GM18517 (cell line): Measurements from ENCODE around the gene PAFAH1B1.
"Not testable (repeated sequence)": the region's sequence is repeated elsewhere in the genome, so short reads cannot be mapped to it uniquely, and the experiment has no call there.

Experiments used
- ATAC-seq: cut with Tn5 transposase; IDR thresholded peaks from one replicate; pipeline ENCODE4 v1.9.1; 2021; ENCODE audit warnings: mild to moderate bottlenecking, moderate library complexity; ENCODE audit not compliant: unreplicated experiment

PAFAH1B1 gene

DNA sequence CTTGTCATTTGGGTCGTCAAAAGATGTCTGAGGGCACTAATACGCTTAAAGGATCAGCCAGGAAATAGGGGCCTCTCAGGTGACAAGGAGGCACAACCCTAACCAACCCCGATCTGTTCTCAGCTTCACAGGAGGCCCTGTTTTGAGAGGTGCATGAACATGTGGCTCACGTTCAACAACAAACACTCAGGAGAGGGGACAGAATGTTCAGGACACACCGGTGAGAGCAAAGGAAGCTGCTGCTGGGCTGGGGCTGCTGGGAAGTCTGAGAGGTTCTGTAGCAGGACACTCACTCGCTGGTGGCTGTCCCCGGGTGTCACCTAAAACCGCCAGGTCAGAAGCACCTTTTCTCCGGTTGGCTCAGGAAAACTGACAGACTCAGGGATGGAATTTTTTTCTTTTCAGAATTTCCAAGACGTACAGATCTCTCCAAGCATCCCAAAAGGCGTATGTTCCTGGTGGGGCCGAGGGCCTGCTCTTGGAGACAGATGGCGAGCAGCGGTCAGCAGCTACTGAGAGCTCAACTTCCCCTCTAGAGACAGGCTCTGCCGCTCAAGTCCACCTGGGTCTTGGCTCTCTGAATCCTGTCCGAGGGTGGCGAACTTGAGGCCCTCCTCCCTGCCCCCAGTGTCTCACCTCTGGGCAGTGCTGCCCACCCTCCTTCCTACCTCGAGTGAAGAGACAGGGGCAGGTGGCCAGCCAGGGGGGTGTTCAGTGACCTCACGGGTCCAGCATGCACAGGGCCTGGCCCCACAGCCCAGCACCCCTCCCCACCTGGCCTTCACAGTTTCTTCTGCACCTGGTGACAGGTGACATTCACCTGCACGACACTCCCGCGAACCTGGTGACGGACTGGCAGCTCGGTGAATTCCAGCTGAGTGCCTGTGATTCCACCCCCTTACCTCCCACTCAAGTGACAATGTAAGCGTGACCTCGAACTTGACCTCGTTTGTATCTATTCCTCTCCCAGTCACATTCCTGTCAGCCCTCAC lies 95.2 kb downstream of the PAFAH1B1 start:
- ATAC-seq = no peak

DNA sequence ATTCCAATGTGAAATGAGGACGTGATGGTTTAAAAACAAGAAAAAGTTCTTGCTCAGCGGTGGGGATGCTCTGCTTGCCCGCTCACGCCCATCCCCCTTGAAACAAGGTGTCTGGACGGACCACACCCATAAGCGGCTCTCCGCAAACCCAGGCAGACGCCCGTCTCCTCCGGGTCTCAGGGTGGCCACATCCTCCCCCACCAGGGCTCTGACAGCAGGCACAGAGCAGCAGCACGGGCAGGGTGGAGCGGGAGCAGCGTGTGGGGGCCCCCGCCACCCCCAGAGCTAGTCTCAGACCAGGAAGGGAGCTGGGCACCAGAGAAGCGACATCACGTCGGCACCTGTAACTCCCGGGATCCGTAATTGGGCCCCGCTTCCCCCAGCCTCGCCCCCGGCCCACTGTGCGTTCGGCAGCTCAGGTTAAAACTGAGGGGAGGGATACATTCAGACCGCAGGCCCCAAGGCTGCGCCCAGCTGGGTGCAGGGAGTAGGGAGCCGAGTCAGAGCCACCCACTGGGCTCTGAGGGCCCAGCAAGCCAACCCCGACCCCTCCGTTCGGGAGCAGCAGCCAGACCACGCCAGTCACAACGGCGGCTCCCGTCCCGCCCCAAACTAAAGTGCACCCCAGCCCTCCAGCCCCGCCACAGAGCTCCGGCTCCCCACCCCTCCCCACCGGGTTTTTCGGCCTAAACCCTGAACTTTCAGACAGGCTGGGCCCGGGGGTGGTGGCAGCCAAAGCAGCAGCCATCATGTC lies 96.1 kb downstream of the PAFAH1B1 start:
- ATAC-seq = no peak

DNA sequence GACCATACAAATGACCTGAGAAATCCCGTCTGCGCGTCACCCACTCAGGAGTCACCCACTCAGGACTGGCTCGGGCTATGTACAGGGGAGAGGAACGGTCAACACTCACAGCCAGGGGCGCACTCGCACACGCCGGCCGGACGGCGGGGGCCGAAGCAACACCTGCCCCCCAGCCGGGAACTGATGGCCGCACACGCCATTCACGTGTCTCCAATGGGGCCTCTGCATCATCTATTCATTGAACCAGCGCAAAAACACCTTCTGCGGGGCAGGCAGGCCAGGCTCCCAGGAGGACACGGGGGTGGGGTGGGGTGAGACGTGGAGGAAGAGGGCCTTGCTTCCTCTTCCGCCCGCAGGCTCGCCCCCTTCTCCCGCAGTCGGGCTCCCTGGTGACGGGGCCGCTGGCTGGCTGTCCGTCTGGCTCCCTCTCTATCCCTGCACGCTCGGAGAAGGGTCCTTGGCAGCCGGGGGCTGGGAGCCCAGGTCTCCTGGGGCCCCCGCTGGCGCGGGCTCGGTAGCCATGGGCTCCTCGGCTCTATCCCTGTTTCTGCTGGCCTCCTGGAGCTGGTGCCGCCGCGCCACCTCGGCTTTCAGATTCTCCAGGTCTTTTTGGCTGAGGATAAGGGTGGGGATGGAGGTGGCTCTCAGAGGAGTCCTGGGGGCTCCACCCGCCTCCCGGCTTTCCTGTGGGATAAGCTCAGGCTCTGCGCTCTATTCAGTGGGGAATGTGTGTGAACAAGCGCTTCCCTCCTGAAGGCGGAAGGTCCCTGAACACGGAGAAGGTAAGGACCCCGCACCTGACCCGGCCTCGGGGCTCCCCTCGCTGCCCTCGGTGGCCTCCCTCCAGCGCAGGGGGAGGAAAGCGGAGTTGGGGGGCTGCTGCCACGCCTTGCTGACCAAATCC lies 97.0 kb downstream of the PAFAH1B1 start:
- ATAC-seq = no peak

DNA sequence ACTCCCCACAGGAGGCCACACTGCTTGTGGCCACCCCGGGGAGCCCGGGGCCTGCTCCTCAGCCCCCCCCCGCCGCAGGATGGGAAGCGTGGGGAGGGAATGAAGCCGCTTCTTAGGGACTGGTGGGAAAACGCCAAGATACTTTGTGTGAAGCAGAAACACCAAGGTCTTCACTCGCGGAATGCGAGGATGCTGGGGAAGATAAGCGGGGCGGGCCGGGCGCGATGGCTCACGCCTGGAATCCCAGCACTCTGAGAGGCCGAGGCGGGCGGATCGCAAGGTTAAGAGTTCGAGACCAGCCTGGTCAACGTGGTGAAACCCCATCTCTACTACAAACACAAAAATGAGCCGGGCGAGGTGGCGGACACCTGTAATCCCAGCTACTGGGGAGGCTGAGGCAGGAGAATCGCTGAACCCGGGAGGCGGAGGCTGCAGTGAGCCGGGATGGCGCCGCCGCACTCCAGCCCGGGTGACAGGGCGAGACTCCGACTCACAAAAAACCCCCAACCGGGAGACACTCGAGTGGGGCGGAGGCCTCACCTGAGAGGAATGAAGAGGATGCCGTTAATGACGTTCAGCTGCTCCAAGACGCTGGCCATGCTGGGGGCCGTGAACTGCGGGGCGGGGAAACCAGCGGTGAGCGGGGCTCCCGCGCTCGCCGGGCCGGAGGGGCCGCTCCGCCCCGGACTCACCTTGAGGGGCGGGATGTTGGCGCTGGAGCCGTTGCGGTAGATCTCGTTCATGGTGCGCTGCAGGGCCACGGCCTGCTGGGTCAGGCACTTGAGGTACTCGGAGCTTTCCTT lies 97.8 kb downstream of the PAFAH1B1 start:
- ATAC-seq = no peak

DNA sequence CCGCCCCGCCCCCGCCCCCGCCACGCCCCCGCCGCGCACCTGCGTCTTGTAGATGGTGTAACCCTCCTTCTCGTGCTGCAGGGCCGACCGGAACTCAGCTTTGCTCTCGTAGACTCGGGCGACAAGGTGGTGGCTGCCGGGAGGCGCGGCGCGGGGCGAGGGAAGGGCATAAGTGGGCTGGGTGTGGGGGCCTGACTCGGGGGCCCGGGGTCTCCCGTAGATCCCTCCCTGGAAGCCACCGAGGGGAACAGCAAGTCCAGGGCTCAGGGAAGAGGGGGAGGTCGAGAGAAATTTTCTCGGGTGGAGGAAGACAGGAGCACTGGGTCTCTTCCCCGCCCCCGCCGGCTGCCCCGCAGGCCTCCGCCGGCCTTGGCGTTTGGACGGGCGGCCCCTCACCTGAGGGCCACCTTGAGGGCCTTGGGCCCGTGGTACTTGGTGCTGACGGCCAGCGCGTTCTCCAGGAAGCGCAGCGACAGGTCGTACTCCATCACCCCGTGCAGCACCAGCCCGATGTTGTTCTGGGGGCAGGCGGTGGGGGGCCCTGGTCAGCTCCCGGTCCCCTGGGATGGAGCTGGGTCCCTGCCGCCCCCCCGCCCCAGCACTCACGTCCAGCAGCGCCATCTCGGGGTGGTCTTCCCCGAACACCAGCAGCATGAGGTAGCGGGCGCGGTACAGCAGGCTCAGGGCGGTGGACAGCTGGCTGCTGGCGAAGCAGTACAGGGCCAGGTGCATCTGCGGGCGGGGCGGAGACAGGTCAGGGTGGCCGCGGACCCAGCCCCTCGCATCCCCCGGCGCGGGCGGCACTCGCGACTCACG lies 98.7 kb downstream of the PAFAH1B1 start:
- ATAC-seq = no peak

DNA sequence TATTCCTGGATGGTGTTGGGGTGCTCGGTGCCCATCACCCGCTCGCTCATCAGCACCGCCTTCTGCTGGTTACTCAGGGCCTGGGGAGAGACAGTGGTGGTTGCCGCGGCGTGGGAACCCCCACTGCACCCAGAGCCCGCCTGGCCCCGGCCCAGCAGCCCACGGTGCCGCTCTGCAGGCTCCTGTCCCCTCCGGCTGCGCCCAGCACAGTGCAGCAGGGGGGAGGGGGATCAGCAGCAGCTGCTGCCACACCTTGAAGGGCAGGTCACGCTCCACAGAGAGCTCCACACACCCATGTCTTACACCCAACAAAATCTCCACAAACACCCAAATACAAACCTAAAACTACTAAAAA lies 99.3 kb downstream of the PAFAH1B1 start:
- no peak for ATAC-seq

DNA sequence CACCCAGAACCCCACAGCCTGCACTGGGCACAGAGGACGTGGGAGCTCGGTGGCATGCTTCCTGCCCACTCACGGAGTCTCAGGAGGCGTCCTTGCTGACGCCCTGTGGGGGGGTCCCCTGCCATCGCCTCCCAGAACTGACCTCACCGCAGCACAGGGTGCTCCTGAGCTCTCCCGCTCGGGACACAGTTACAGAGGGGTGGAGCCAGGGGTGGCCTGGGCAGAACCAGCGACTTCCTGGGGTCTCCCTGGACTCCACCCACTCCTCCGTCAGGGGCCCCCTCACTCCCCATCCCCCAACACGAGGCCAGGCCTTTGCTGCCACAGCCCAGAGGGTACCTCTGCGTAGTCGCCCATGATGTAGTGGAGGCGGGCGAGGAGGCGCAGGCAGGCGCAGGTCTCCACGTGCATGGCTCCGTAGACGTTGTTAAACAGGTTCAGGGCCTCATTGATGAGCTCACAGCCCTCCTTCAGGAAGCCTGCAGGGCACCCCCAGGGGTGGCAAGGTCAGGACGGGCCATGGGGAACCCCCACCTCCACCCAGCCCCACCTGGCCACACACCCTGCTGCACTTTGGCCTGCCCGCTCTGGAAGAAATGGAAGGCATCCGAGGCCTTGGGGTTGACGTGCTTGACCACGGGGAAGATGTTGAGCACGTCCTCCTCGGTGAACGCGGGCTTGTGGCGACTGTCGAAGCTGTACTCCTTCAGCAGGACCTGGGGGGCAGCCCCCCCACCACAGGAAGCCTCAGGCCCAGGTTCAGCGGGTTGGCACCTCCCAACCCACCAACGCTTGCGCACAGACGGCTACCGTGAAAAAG lies 100.3 kb downstream of the PAFAH1B1 start:
- ATAC-seq = no peak

DNA sequence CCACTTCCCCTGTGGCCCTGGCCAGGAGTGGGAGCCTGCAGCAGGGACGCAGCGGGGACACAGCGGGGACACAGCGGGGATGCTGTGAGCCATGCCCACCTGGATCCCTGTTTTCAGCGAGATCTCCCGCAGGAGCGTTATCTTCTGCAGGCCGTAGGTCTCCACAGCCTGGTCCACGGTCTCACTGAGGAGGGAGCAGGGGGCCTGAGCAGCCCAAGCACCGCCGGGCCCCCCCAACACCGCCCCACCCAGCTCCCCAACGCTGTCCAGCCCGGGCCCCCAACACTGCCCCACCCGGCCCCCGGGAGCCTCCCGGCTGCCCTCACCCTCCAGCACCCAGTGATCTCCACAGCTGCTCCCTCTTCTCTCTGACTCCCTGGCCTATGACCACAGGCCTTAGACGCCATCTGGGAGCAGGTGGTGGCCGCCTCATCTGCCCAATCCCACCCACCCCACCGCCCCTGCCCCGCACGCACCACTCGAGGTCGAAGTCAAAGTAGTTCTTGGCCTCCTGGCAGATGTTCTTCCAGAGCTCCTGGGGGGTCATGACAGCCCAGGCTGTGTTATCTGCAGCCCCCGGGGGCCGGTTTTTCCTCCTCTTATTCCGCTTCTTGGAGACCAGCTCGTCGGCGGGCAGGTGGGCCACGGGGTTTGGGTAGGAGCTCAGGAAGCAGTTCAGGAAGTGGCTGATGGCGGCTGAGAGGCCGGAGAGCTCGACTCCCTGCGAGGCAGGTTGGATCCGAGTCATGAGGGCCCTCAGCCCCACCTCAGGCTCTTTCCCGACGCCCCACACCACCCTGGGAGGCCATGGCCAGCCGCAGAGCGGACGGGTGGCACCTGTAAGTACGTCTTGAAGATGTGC lies 101.2 kb downstream of the PAFAH1B1 start:
- no peak for ATAC-seq

DNA sequence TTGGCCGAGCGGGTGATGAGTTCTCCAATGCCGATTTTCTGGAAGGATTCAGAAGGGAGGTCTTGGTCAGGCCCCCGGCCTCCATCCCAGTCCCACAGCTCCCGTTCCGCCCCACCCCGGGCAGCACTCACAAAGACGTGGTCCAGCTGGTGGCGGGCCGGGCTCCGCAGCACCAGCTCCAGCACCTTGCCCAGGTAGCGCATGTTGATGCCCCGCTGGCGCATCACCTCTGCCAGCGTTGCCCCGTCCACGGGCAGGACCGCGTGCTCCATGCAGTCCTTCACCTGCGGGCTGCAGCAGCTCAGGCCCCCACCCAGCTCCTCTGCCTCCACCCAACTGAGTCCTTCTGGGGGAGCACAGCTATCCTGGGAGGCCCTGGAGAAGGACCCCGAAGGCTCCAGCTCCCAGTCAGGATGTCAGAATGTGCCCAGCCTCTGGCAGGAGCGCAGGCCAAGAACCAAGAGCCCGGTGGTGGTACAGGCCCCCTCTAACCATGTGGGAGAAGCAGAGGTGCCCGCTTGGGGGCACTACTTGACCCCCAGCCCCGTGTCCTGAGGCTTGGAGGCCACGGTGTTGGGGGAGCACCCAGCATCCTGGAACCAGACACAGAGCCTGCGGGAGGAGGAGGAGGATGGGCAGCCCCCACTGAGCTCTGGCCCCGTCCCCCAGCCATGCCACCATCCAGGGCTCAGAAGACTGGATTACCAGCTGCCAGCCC lies 101.9 kb downstream of the PAFAH1B1 start:
- no peak for ATAC-seq

DNA sequence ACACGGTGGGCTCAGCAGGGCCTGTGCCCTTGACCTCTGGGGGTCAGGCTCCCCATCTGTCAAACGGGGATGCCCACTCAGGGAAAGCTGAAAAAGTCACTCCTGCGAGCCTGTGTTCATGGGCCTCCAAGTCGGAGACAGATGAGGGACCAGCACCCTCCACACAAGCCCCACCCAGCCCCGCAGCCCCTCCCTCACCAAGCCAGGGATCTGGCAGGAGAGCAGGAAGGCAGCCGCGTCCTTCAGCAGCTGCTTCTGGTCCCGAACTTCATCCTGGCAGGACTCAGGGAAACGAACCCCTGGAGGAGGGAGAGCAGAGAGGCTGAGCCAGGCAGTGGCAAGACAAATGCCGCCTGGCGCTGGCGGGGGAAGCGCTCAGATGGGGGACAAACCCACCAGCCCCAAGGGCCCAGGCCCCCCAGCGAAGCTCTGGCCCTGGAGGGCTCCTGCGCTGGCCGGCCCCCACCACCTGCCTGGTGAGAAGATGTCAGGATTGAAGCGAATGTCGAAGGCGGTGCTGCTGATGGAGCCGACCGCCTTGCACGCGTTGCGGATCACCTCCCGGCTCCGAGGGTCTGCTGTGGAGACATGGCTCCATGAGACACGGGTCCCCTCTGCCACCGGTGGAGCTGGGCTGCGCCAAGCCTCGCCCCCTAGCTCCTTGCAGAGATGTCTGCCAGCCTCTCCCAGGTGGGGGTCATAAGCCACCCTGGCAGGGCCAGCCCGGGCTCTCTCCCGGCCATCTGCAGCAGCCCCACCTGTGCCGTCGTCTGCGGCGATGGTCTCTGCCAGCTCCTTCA lies 102.7 kb downstream of the PAFAH1B1 start:
- ATAC-seq = no peak

DNA sequence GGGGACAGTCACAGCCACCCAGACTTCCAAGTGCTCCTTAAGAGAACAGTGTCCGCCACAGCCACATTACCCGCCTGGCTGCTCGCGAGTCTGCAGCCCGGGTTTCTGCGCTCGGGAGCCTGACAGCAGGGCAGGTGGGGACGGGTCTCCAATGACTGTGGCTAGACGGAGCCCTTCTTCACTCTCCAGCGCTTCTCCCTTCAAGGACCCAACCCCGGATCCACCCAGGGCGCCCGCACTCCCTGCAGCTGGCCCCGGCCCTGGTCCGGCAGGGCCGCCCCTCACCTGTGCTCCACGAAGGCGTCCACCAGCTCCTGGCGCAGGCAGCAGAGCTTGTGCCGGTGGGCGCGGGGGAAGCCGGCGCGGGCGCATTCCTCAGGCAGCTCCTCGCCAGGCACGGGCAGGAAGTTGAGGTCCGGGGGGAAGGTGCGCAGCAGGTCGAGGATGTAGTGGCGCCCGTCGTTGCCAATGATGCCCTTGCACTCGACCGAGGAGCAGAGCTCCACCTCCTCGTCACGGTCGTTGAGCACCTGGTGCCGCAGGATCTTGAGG lies 104.2 kb downstream of the PAFAH1B1 start:
- no peak for ATAC-seq

DNA sequence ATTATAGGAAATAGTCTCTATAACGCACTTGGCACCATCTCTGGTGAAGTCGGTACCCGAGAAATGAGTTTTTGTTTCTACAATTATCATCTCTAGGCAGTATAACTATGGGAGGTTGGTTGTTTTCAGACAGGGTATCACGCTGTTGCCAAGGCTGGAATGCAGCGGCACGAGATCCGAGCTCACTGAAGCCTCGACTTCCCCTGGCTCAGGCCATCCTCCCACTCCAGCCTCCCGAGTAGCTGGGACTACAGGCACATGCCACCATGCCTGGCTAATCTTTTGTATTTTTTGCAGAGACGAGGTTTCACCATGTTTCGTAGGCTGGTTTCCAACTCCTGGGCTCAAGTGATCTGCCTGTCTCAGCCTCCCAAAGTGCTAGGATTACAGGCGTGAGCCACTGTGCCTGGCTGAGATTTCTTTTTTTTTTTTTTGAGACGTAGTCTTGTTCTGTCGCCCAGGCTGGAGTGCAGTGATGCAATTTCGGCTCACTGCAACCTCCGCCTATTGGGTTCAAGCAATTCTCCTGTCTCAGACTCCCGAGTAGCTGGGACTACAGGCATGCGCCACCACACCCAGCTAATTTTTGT lies 105.9 kb downstream of the PAFAH1B1 start:
- ATAC-seq = not testable (repeated sequence)

DNA sequence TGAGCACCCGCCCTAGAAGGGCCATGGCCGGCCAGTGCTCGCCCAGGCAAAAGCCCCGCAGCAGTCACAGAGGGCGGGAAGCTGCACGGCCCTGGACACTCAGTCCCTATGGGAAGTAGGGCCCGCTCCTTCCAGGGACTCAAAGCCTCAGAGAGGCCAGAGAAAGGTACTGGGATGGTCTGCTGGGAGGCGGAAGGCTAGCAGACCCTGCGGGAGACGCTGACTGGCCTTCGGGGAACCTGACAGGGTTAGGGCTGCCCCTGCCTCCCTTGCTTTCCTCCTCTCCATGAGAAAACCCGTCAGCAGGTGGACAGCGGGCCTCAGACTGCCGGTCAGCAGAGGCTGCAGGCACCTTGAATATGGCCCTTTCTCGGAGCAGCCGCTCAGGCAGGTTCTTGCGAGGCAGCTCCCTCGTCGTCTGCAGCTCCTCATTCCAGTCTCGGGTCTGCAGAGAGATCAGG lies 106.6 kb downstream of the PAFAH1B1 start:
- ATAC-seq = no peak

DNA sequence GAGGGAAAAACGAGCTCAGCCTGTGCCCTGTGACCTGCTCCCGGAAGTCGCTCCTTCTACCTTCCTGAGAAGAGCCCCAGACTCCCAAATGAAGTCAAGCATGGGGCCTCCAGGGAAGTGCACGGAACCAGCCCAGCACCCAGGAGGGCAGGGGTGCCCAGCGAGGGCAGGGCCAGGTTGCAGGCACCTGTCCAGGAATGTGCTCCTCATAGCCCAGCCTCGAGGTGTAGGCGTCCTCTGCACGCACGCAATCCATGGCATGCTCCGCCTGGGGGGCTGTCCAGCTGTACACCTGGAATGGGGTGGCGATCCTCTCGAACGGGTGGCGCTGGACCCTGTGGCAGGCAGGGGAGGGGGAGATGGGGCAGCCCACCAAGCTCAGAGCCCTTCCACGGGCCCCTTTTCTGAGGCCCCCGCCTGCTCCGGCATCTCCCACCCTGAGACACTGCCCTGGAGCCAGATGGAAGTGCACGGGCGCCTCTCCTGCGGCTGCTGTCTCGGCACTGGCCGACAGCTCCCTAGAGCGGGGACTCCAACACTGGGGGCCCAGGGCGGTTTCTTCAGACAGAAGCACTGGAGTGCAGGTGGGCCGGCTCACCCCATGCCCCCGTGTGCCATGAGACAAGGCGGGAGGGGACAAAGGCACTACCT lies 107.2 kb downstream of the PAFAH1B1 start:
- no peak for ATAC-seq
